ENCODE data around the gene UBE2O. TPM values are rescaled to one million over a fixed set of nuclear protein-coding genes. Genes with fewer than 3 reads are reported as not detected.

Gene UBE2O
- total and polyA plus RNA-seq, 2 donors (not counting 3 experiments of a cell fraction or from before 2014, with no cell fraction given) = 13.9 to 34.1 TPM

- BruUV-seq (replicated peaks) = no TSS peak
- no peak overlapping the region for H3K4me2 ChIP-seq (ENCODE audit: insufficient read depth, low read length)
- intact Hi-C loops (cut with micrococcal nuclease) (no loop called here), dilution Hi-C loops (cut with MboI; ENCODE audit: extremely low pct_ligation_motif_present, low sequenced_read_pairs) (no loop called here)
- no peaks in the 10 kb centered on the region for H3K9me1 ChIP-seq (replicated peaks; ENCODE audit: control insufficient read depth, extremely low read depth, insufficient read depth, low read length)
- no peak for DNase-seq (ENCODE audit: low read depth, low spot score)
- no peaks in the 10 kb centered on the region for H3K36me3 ChIP-seq (ENCODE audit: control insufficient read depth in 2 of 2, extremely low read depth in 1 of 2, insufficient read depth in 2 of 2, low read length in 2 of 2)
- H3K9ac ChIP-seq (replicated peaks; ENCODE audit: extremely low read depth, insufficient read depth, low read length) = no peak overlapping the region
- no peak overlapping the region for H3K4me3 ChIP-seq (replicated peaks in 1 of 3; ENCODE audit: insufficient read depth in 1 of 3, low read depth in 1 of 3, low read length in 3 of 3)
- H4K20me1 ChIP-seq (replicated peaks; ENCODE audit: control insufficient read depth, extremely low read depth, insufficient read depth, low read length) = no peaks in the 10 kb centered on the region
- H3K4me1 ChIP-seq (ENCODE audit: control insufficient read depth, extremely low read depth, insufficient read depth, low read length) = peaks cover 17% of the 10 kb centered on the region
- H3K27me3 ChIP-seq (ENCODE audit: control insufficient read depth in 2 of 2, insufficient read depth in 2 of 2, low read length in 2 of 2) = no peaks in the 10 kb centered on the region
- POLR2A ChIA-PET = no interaction called here
- no peak for TF ChIP-seq POLR2A (IDR thresholded peaks at IDR 0.05; ENCODE audit: low read depth, low read length)
- TF ChIP-seq GATA2 (IDR thresholded peaks at IDR 0.05; ENCODE audit: insufficient read depth, insufficient read length, low read depth, low read length) = no peak
- TF ChIP-seq POLR2AphosphoS5 (IDR thresholded peaks at IDR 0.05; ENCODE audit: insufficient read depth, low read depth, low read length) = no peak
- TF ChIP-seq EZH2 (IDR thresholded peaks at IDR 0.05; ENCODE audit: borderline replicate concordance, low read depth, low read length, severe bottlenecking) = no peak
- no peak for TF ChIP-seq FOS (IDR thresholded peaks at IDR 0.05; ENCODE audit: borderline replicate concordance, insufficient read depth, low read length)
- no peak for TF ChIP-seq MYC (IDR thresholded peaks at IDR 0.05; ENCODE audit: low read depth, low read length)
- H3K27ac ChIP-seq (ENCODE audit: insufficient read depth, low read depth, low read length) = no peak overlapping the region
- no peaks in the 10 kb centered on the region for H3K9me3 ChIP-seq (replicated peaks; ENCODE audit: control insufficient read depth, insufficient read depth, low read length)
- CTCF ChIA-PET = interaction anchor here (0.7 kb wide), 1 partner anchor 185 kb away, joined by 3 read pairs; no protein-coding TSS in a partner anchor
- no peak overlapping the region for H2AFZ ChIP-seq (ENCODE audit: low read depth, low read length)
- no peak for FAIRE-seq
- no peaks in the 10 kb centered on the region for H3K79me2 ChIP-seq (ENCODE audit: control insufficient read depth, insufficient read depth, low read length)
Observed at GRCh38 chr17:76487451-76488192, 34.7 kb upstream of the UBE2O start.

GRCh38 chr17:76485569-76485968 lies 32.6 kb upstream of the UBE2O start:
- no peaks in the 10 kb centered on the region for H4K20me1 ChIP-seq (replicated peaks; ENCODE audit: control insufficient read depth, extremely low read depth, insufficient read depth, low read length)
- H3K79me2 ChIP-seq (ENCODE audit: control insufficient read depth, insufficient read depth, low read length) = no peaks in the 10 kb centered on the region
- no peak overlapping the region for H3K4me3 ChIP-seq (replicated peaks in 1 of 3; ENCODE audit: insufficient read depth in 1 of 3, low read depth in 1 of 3, low read length in 3 of 3)
- dilution Hi-C loops (cut with MboI; ENCODE audit: extremely low pct_ligation_motif_present, low sequenced_read_pairs) (no loop called here), intact Hi-C loops (cut with micrococcal nuclease) (loop anchor here (1.0 kb wide), 2 partner anchors 8 to 13 kb away; no protein-coding TSS in a partner anchor)
- H2AFZ ChIP-seq (ENCODE audit: low read depth, low read length) = peak overlapping the region; percentile 26
- no peaks in the 10 kb centered on the region for H3K36me3 ChIP-seq (ENCODE audit: control insufficient read depth in 2 of 2, extremely low read depth in 1 of 2, insufficient read depth in 2 of 2, low read length in 2 of 2)
- no peak overlapping the region for H3K9ac ChIP-seq (replicated peaks; ENCODE audit: extremely low read depth, insufficient read depth, low read length)
- no peaks in the 10 kb centered on the region for H3K9me1 ChIP-seq (replicated peaks; ENCODE audit: control insufficient read depth, extremely low read depth, insufficient read depth, low read length)
- no peak for TF ChIP-seq FOS (IDR thresholded peaks at IDR 0.05; ENCODE audit: borderline replicate concordance, insufficient read depth, low read length)
- TF ChIP-seq MAX (IDR thresholded peaks at IDR 0.05; ENCODE audit: insufficient read depth, insufficient read length) = peak; percentile 24
- peak; percentile 23 for TF ChIP-seq POLR2AphosphoS5 (IDR thresholded peaks at IDR 0.05; ENCODE audit: insufficient read depth, low read depth, low read length)
- no peaks in the 10 kb centered on the region for H3K9me3 ChIP-seq (replicated peaks; ENCODE audit: control insufficient read depth, insufficient read depth, low read length)
- FAIRE-seq (peak; percentile 91), DNase-seq (ENCODE audit: low read depth, low spot score) (peak; percentile 44)
- POLR2A ChIA-PET = interaction anchor here (1.2 kb wide), 1 partner anchor 17 kb away, joined by 3 read pairs; no protein-coding TSS in a partner anchor
- no TSS peak for BruUV-seq (replicated peaks)
- H3K4me1 ChIP-seq (ENCODE audit: control insufficient read depth, extremely low read depth, insufficient read depth, low read length) = peaks cover 12% of the 10 kb centered on the region
- H3K27ac ChIP-seq (ENCODE audit: insufficient read depth, low read depth, low read length) = peak overlapping the region; percentile 21
- no peak overlapping the region for H3K4me2 ChIP-seq (ENCODE audit: insufficient read depth, low read length)
- H3K27me3 ChIP-seq (ENCODE audit: control insufficient read depth in 2 of 2, insufficient read depth in 2 of 2, low read length in 2 of 2) = no peaks in the 10 kb centered on the region
- CTCF ChIA-PET = interaction anchor here (1.1 to 1.4 kb wide), 4 partner anchors 12 to 88 kb away, joined by 3 to 6 read pairs (median 4); no protein-coding TSS in a partner anchor
